ENCODE data around the gene FAM118B.

DNA sequence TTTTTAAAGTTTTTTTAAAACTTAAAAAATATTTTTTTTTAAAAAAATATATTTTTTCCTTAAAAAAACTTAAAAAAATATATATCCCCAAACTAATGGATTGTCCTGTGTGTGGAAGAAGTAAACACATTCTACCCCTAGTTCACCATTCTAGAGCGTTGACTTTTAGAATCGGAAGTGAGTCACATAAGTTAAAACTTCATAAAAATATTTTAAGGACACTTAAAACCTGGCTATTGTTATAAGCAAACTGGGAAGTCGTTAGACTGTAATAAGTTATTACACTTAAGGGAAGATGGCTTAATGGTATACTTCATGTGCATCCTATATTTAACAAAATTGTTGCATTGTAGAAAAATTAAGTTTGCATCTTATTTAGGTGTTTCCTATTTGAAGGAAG is 21.1 kb downstream of the FAM118B start:
- TF ChIP-seq CTCF (IDR thresholded peaks at IDR 0.05; ENCODE audit: insufficient read depth, low read depth, low read length) (no peak), EZH2 (IDR thresholded peaks at IDR 0.05; ENCODE audit: insufficient read depth, low read length) (no peak)

Data from astrocyte (in vitro differentiated cells and primary cell).